Esophagus muscularis mucosa (tissue), 4 donors: ENCODE data around the gene TVP23C.

Experiments used
- EP300 ChIP-seq: sonication (generic); formaldehyde crosslinking; IDR thresholded peaks from one replicate; pipeline ENCODE4 v1.6.1; 2017; ENCODE audit warnings: antibody characterized with exemption
- POLR2A ChIP-seq: fragments of 450-650 bp; IDR thresholded peaks from one replicate; pipeline ENCODE4 v1.6.1; 2017; ENCODE audit warnings: antibody characterized with exemption, moderate library complexity, mild to moderate bottlenecking, low read depth
- POLR2AphosphoS5 ChIP-seq, 2 donors: sonication (generic); formaldehyde crosslinking; IDR thresholded peaks; one replicate each; pipeline ENCODE4 v1.6.1; 2017; ENCODE audit warnings: antibody characterized with exemption in 2 of 2
- TF ChIP-seq, protein P1 (sequence below), 3 experiments: fragments of 200-600 bp in 2 of 3; fragments of 450-650 bp in 1 of 3; sonication (generic) in 2 of 3; IDR thresholded peaks; one replicate each; pipeline ENCODE4 v1.5.1; 2017 to 2019; ENCODE audit warnings: antibody characterized with exemption in 3 of 3, mild to moderate bottlenecking in 2 of 3, moderate library complexity in 1 of 3

GRCh38 chr17:15468126-15468525 is 95.2 kb downstream of the TVP23C start:
- TF ChIP-seq EP300 (no peak), POLR2A (no peak), POLR2AphosphoS5 (IDR thresholded peaks at IDR 0.05) (no peak)
- TF ChIP-seq, protein P1, sequence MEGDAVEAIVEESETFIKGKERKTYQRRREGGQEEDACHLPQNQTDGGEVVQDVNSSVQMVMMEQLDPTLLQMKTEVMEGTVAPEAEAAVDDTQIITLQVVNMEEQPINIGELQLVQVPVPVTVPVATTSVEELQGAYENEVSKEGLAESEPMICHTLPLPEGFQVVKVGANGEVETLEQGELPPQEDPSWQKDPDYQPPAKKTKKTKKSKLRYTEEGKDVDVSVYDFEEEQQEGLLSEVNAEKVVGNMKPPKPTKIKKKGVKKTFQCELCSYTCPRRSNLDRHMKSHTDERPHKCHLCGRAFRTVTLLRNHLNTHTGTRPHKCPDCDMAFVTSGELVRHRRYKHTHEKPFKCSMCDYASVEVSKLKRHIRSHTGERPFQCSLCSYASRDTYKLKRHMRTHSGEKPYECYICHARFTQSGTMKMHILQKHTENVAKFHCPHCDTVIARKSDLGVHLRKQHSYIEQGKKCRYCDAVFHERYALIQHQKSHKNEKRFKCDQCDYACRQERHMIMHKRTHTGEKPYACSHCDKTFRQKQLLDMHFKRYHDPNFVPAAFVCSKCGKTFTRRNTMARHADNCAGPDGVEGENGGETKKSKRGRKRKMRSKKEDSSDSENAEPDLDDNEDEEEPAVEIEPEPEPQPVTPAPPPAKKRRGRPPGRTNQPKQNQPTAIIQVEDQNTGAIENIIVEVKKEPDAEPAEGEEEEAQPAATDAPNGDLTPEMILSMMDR (IDR thresholded peaks at IDR 0.05), result no peak
